Fibroblast of the aortic adventitia (primary cell): ENCODE measurements around the gene MROH2A. TPM values are rescaled to one million over a fixed set of nuclear protein-coding genes. Genes with fewer than 3 reads are reported as not detected.
A peak's percentile ranks its signal among the peaks of the same experiment; 100 is the strongest.

Experiments
- DNase-seq: peaks from one replicate; pipeline ENCODE4 v3.0.0-alpha.2; 2010; ENCODE audit warnings: low read depth
- H3K4me3 ChIP-seq: 2 replicates; pipeline ENCODE4 v1.5.1; 2011; ENCODE audit warnings: low read depth, mild to moderate bottlenecking, control low read depth, low read length, moderate library complexity
- CTCF ChIP-seq: IDR thresholded peaks from 2 replicates; pipeline ENCODE4 v1.5.1; 2011; ENCODE audit warnings: mild to moderate bottlenecking, low read length, control low read depth, inconsistent platforms; ENCODE audit not compliant: insufficient read depth
- total RNA-seq: library from RNA; depleted of rRNA; stranded (reverse); fragments of >200 nt; gene quantifications from 2 replicates; pipeline ENCODE4 v1.2.3, GENCODE V29; 2012; ENCODE audit warnings: low replicate concordance

The MROH2A gene
- total RNA-seq, 1 donor, result under 0.01 TPM

- peak; percentile 41 for DNase-seq
- H3K4me3 ChIP-seq, result no peak overlapping the region
- TF ChIP-seq CTCF, result no peak
Observed at GRCh38 chr2:233815861-233816260, 37.7 kb downstream of the MROH2A start.

GRCh38 chr2:233816334-233816733 is 38.2 kb downstream of the MROH2A start:
- no peak overlapping the region for H3K4me3 ChIP-seq
- no peak for TF ChIP-seq CTCF
- DNase-seq, result no peak

- DNase-seq, result no peak
- no peak for TF ChIP-seq CTCF
- H3K4me3 ChIP-seq, result no peak overlapping the region
Observed at GRCh38 chr2:233816771-233817170, 38.6 kb downstream of the MROH2A start.

GRCh38 chr2:233817361-233817911 is 39.3 kb downstream of the MROH2A start:
- H3K4me3 ChIP-seq, result no peak overlapping the region
- TF ChIP-seq CTCF, result no peak
- DNase-seq, result peak; percentile 40

- no peak for DNase-seq
- no peak overlapping the region for H3K4me3 ChIP-seq
- no peak for TF ChIP-seq CTCF
Observed at GRCh38 chr2:233817995-233818638, 40.0 kb downstream of the MROH2A start.

- H3K4me3 ChIP-seq, result no peak overlapping the region
- TF ChIP-seq CTCF, result no peak
- DNase-seq, result no peak
Observed at GRCh38 chr2:233818639-233819621, 40.8 kb downstream of the MROH2A start.
